ENCODE data around the gene SMC5.
"Not testable (repeated sequence)": the region's sequence is repeated elsewhere in the genome, so short reads cannot be mapped to it uniquely, and the experiment has no call there.

Gene SMC5

DNA sequence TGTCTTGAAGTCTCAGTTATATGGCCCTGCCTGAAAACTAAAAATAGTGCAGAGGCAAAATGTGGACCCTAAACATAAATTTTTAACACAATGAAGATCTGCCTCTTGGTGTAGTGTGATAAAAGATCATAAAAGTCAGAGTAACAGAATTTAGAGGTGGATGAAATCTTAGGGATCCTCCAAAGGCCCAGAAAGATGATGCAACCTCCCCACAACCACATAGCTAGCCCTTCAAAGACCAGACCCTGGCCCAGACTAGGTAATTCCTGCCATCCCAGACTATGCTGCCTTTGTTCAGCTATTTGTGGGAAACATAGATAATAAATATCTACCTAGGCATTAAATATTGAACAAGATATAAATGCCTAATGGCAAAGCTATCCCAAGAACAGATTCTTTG, 140.4 kb downstream of the SMC5 start:
- no peak for DNase-seq
- H3K36me3 ChIP-seq: no peaks in the 10 kb centered on the region
- H3K4me3 ChIP-seq (ENCODE audit: low read depth, low read length): no peak overlapping the region
- H3K4me1 ChIP-seq: peaks cover 10% of the 10 kb centered on the region
- TF ChIP-seq, protein P1, sequence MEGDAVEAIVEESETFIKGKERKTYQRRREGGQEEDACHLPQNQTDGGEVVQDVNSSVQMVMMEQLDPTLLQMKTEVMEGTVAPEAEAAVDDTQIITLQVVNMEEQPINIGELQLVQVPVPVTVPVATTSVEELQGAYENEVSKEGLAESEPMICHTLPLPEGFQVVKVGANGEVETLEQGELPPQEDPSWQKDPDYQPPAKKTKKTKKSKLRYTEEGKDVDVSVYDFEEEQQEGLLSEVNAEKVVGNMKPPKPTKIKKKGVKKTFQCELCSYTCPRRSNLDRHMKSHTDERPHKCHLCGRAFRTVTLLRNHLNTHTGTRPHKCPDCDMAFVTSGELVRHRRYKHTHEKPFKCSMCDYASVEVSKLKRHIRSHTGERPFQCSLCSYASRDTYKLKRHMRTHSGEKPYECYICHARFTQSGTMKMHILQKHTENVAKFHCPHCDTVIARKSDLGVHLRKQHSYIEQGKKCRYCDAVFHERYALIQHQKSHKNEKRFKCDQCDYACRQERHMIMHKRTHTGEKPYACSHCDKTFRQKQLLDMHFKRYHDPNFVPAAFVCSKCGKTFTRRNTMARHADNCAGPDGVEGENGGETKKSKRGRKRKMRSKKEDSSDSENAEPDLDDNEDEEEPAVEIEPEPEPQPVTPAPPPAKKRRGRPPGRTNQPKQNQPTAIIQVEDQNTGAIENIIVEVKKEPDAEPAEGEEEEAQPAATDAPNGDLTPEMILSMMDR (IDR thresholded peaks at IDR 0.05; ENCODE audit: low read depth, low read length): no peak
- no peaks in the 10 kb centered on the region for H3K27me3 ChIP-seq
- no peaks in the 10 kb centered on the region for H3K9me3 ChIP-seq

DNA sequence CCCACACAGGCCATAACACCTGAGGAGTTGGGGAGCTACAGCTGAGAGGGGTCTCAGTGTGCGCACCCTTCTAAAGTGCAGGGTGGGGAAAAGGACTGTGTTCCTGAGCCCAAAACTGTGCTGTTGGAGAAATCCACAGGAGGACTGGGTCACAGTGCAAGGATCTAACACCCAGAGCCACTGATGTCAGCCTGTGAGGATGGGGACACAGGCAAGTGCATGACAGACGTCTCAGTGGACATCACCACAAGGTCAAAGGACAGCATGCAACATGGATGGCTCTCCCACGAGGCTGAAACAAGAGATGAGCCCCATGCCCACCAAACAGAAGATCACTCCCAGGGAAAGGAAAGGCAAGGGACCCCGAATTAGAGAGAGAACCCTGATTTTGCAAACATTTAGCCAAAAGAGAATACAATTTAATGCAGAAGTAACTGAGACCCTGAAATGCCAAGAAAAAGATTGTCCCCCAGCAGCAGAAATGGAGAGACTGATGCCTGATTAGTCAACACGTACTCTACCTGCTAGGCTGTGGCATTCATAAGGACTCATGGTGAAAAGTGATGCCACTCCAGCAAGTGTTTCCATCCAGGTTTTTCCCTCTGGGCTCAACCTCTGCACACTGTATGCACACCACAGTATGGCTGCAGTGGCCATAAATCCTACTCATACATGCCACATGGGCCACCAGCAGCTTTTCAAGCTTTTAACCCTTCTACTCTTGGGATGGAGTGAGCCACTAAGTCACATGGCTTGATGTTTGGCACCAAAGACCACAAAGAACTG, 141.5 kb downstream of the SMC5 start:
- DNase-seq: no peak
- H3K9me3 ChIP-seq: no peaks in the 10 kb centered on the region
- no peak overlapping the region for H3K4me3 ChIP-seq (ENCODE audit: low read depth, low read length)
- peaks cover 10% of the 10 kb centered on the region for H3K4me1 ChIP-seq
- no peaks in the 10 kb centered on the region for H3K27me3 ChIP-seq
- H3K36me3 ChIP-seq: no peaks in the 10 kb centered on the region
- TF ChIP-seq, protein P1 (IDR thresholded peaks at IDR 0.05; ENCODE audit: low read depth, low read length): no peak

DNA sequence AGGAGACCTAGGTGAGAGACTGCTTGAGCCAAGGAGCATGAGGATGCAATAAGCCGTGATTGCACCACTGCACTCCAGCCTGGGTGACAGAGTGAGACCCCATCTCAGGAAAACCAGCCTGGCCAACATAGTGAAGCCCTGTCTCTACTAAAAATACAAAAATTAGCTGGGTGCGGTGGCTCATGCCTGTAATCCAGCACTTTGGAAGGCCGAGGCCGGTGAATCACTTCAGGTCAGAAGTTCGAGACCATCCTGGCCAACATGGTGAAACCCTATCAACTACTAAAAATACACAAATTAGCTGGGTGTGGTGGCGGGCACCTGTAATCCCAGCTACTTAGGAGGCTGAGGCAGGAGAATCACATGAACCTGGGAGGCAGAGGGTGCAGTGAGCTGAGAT, 142.5 kb downstream of the SMC5 start:
- DNase-seq: not testable (repeated sequence)

DNA sequence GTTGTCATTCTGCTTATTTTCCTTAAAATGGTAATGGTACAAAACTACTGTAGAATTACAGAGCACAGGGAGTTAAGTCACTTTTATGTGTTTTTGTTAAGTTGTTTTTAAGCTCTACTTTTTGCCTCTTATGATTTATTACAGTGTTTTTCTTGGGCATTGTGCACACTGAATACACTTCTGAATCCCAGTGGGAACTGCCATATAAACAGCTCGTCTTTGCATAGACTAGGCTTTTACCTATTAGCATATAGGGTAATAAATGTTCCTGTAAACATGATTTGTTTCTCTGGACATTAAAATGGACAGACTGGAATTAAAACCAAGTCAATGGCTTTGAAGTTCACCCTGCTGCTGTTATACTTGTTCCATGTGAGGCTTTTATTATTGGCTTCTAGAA, 143.4 kb downstream of the SMC5 start:
- H3K36me3 ChIP-seq: no peaks in the 10 kb centered on the region
- H3K9me3 ChIP-seq: no peaks in the 10 kb centered on the region
- no peaks in the 10 kb centered on the region for H3K27me3 ChIP-seq
- DNase-seq: no peak
- peaks cover 10% of the 10 kb centered on the region for H3K4me1 ChIP-seq
- TF ChIP-seq, protein P1 (IDR thresholded peaks at IDR 0.05; ENCODE audit: low read depth, low read length): no peak
- no peak overlapping the region for H3K4me3 ChIP-seq (ENCODE audit: low read depth, low read length)

More for the DNA sequence above, 142.5 kb downstream of the SMC5 start:
- not testable (repeated sequence) for H3K4me3 ChIP-seq (ENCODE audit: low read depth, low read length); H3K9me3 ChIP-seq; H3K36me3 ChIP-seq; H3K27me3 ChIP-seq
- peaks cover 10% of the 10 kb centered on the region for H3K4me1 ChIP-seq

DNA sequence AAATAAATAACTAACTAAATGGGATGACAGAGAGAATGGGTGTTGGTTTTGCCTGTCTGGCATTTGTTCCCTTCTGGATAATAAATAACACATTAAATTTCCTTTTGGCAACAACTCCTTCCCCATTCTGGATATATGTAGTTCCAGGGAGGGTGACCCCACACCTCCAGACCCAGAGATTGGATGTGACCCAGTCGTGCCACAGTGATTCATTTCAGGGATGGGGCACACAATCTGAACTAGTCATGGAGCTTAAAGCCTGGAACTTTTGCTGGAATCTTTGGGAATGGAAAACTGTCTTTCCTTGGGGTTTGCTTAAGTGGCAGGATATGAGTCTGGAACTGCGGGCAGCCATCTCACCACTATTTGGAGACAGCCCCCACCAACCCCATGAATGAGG, 144.4 kb downstream of the SMC5 start:
- Histone ChIP-seq H3K9me3 (no peaks in the 10 kb centered on the region), H3K27me3 (no peaks in the 10 kb centered on the region), H3K36me3 (no peaks in the 10 kb centered on the region), H3K4me3 (ENCODE audit: low read depth, low read length) (no peak overlapping the region), H3K4me1 (peaks cover 10% of the 10 kb centered on the region)
- no peak for DNase-seq
- TF ChIP-seq, protein P1 (IDR thresholded peaks at IDR 0.05; ENCODE audit: low read depth, low read length): no peak

DNA sequence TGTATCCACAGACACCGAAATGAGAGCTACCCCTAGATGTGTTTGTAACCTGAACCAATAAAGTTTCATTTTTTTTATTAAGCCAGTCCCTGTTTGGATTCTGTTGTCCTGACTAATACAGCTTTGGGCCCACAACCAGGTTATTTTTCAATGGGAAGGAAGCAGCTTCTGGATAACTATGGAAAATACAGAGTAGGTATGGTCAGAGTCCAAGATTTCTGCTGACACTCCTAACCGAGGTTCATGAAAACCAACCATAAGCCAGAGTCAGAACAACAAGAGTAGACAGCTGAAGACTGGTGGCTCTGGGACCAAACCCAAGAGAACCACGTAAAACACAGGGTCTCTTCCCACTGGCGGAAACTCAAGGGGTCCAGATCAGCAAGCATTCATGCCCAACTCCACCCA, 144.8 kb downstream of the SMC5 start:
- H3K9me3 ChIP-seq: no peaks in the 10 kb centered on the region
- TF ChIP-seq, protein P1 (IDR thresholded peaks at IDR 0.05; ENCODE audit: low read depth, low read length): no peak
- no peak for DNase-seq
- no peaks in the 10 kb centered on the region for H3K27me3 ChIP-seq
- no peaks in the 10 kb centered on the region for H3K36me3 ChIP-seq
- peaks cover 10% of the 10 kb centered on the region for H3K4me1 ChIP-seq
- H3K4me3 ChIP-seq (ENCODE audit: low read depth, low read length): no peak overlapping the region
